ENCODE measurements around the gene MVD. TPM values are rescaled to one million over a fixed set of nuclear protein-coding genes. Genes with fewer than 3 reads are reported as not detected.

The MVD gene
- total and polyA plus RNA-seq, 8 donors = 7.1 to 302 (median 45.9) TPM

- TF ChIP-seq EP300 (IDR thresholded peaks at IDR 0.05) = no peak
- no peak for TF ChIP-seq POLR2A (IDR thresholded peaks at IDR 0.05)
- TF ChIP-seq POLR2AphosphoS5 (IDR thresholded peaks at IDR 0.05) = no peak
- TF ChIP-seq CTCF (IDR thresholded peaks at IDR 0.05) = no peak
These were observed 47.7 kb upstream of the MVD start for GRCh38 chr16:88710556-88710955.

GRCh38 chr16:88706965-88707826 is 44.3 kb upstream of the MVD start:
- Histone ChIP-seq H3K4me1 (peaks cover 24 to 60% (median 54%) of the 10 kb centered on the region in 4 donors), H3K27ac (peak overlapping the region in 4 of 5 donors; percentile 79 to 94 (median 88)), H3K4me3 (peak overlapping the region; percentile 79 to 100 (median 98)), H3K9me3 (no peaks in the 10 kb centered on the region), H3K27me3 (no peaks in the 10 kb centered on the region), H3K36me3 (peaks cover 0 to 9% (median 7%) of the 10 kb centered on the region in 4 donors)
- no peak for DNase-seq
- 28 to 37% (median 33%) methylated on average over 16 to 17 of the region's 17 CpGs for WGBS, 5 donors
- TF ChIP-seq CTCF (IDR thresholded peaks at IDR 0.05) (no peak), POLR2AphosphoS5 (IDR thresholded peaks at IDR 0.05) (no peak), POLR2A (IDR thresholded peaks at IDR 0.05) (no peak), EP300 (IDR thresholded peaks at IDR 0.05) (no peak)
- intact Hi-C loops (cut with DNase I; ENCODE audit: low total_unique reads) = no loop called here

More at GRCh38 chr16:88710556-88710955, 47.7 kb upstream of the MVD start:
- 72 to 79% (median 74%) methylated on average over 15 to 16 of the region's 16 CpGs for WGBS, 5 donors
- no peak overlapping the region for H3K27ac ChIP-seq
- H3K9me3 ChIP-seq = no peaks in the 10 kb centered on the region
- intact Hi-C loops (cut with DNase I; ENCODE audit: low total_unique reads) = no loop called here
- no peaks in the 10 kb centered on the region for H3K27me3 ChIP-seq
- peaks cover 11 to 33% (median 21%) of the 10 kb centered on the region in 4 donors for H3K4me1 ChIP-seq
- DNase-seq = no peak
- H3K36me3 ChIP-seq = peaks cover 23 to 34% (median 27%) of the 10 kb centered on the region in 4 donors
- H3K4me3 ChIP-seq = no peak overlapping the region

GRCh38 chr16:88706229-88706964 is 43.5 kb upstream of the MVD start, which contains the start of the genes CTU2 and RNF166:
CTU2 (plus strand) TSS chr16:88706503; CDS start chr16:88706531, 28 bp downstream.
RNF166 (minus strand) TSS chr16:88706408; CDS start chr16:88706325, 83 bp downstream.
- 0 to 1% (median 0%) methylated on average over 52 to 85 of the region's 86 CpGs for WGBS, 5 donors
- TF ChIP-seq EP300 (IDR thresholded peaks at IDR 0.05) = no peak
- peak; percentile 87 to 97 (median 90) for TF ChIP-seq POLR2AphosphoS5 (IDR thresholded peaks at IDR 0.05)
- no peak for TF ChIP-seq CTCF (IDR thresholded peaks at IDR 0.05)
- no peak for TF ChIP-seq POLR2A (IDR thresholded peaks at IDR 0.05)
- Histone ChIP-seq H3K9me3 (no peaks in the 10 kb centered on the region), H3K36me3 (peaks cover 0 to 9% (median 8%) of the 10 kb centered on the region in 4 donors), H3K4me3 (peak within 1 kb of the TSS; percentile 79 to 100 (median 98)), H3K27me3 (no peaks in the 10 kb centered on the region), H3K27ac (peak within 1 kb of the TSS; percentile 79 to 94 (median 86)), H3K4me1 (peaks cover 28 to 66% (median 61%) of the 10 kb centered on the region in 4 donors)
- peak; percentile 94 to 97 for DNase-seq
- intact Hi-C loops (cut with DNase I; ENCODE audit: low total_unique reads) = no loop called here

GRCh38 chr16:88705801-88706228 is 42.9 kb upstream of the MVD start:
- intact Hi-C loops (cut with DNase I; ENCODE audit: low total_unique reads) = no loop called here
- 0 to 1% (median 1%) methylated on average over 1 to 56 of the region's 57 CpGs for WGBS, 5 donors
- H3K4me1 ChIP-seq = peaks cover 28 to 72% (median 64%) of the 10 kb centered on the region in 4 donors
- no peaks in the 10 kb centered on the region for H3K9me3 ChIP-seq
- H3K27ac ChIP-seq = peak overlapping the region; percentile 79 to 94 (median 86)
- H3K36me3 ChIP-seq = peaks cover 0 to 14% (median 9%) of the 10 kb centered on the region in 4 donors
- peak in 1 of 2 donors; percentile 50 for DNase-seq
- peak overlapping the region; percentile 79 to 100 (median 98) for H3K4me3 ChIP-seq
- no peaks in the 10 kb centered on the region for H3K27me3 ChIP-seq
- TF ChIP-seq POLR2AphosphoS5 (IDR thresholded peaks at IDR 0.05) = no peak
- TF ChIP-seq EP300 (IDR thresholded peaks at IDR 0.05) = no peak
- no peak for TF ChIP-seq POLR2A (IDR thresholded peaks at IDR 0.05)
- TF ChIP-seq CTCF (IDR thresholded peaks at IDR 0.05) = no peak

Measured in stomach (tissue), 9 donors.